ENCODE measurements around the gene WWOX. TPM values are rescaled to one million over a fixed set of nuclear protein-coding genes. Genes with fewer than 3 reads are reported as not detected.

Gene WWOX
- total and polyA plus RNA-seq, 10 donors, result 5.9 to 90.3 (median 26.4) TPM

DNA sequence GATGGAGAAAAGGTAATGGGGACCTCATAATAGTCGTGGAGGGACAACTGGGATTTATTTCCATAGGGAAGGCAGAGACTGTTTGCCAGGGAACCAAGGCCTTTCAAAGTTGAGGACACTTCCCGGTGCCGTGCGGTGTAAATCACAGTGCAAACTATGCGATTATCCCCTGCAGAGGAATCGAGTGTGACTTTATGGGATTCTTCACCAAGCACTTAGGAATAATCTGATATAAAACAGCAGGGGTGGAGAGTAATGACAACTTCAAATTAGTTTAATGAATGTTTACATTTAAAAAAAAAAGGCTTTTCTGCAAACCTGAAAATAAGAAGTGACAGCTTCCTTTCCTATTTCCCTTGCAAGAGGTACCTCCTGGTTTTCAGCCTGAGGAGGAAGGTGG is 962.9 kb downstream of the WWOX start:
- WGBS, 5 donors, result 52 to 69% (median 61%) methylated on average over 6 of the region's 6 CpGs
- no peaks in the 10 kb centered on the region for H3K4me1 ChIP-seq
- no peak overlapping the region for H3K27ac ChIP-seq
- DNase-seq, result no peak
- intact Hi-C loops (cut with DNase I; ENCODE audit: low total_unique reads), result no loop called here
- no peaks in the 10 kb centered on the region for H3K9me3 ChIP-seq
- no peak overlapping the region for H3K4me3 ChIP-seq
- no peaks in the 10 kb centered on the region for H3K27me3 ChIP-seq (replicated peaks in 1 of 7)
- H3K36me3 ChIP-seq, result no peaks in the 10 kb centered on the region
- TF ChIP-seq POLR2AphosphoS5 (IDR thresholded peaks at IDR 0.05), result no peak
- TF ChIP-seq POLR2A (IDR thresholded peaks at IDR 0.05), result no peak
- TF ChIP-seq, protein P1, sequence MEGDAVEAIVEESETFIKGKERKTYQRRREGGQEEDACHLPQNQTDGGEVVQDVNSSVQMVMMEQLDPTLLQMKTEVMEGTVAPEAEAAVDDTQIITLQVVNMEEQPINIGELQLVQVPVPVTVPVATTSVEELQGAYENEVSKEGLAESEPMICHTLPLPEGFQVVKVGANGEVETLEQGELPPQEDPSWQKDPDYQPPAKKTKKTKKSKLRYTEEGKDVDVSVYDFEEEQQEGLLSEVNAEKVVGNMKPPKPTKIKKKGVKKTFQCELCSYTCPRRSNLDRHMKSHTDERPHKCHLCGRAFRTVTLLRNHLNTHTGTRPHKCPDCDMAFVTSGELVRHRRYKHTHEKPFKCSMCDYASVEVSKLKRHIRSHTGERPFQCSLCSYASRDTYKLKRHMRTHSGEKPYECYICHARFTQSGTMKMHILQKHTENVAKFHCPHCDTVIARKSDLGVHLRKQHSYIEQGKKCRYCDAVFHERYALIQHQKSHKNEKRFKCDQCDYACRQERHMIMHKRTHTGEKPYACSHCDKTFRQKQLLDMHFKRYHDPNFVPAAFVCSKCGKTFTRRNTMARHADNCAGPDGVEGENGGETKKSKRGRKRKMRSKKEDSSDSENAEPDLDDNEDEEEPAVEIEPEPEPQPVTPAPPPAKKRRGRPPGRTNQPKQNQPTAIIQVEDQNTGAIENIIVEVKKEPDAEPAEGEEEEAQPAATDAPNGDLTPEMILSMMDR (IDR thresholded peaks at IDR 0.05 in 8 of 11, conservative IDR thresholded peaks at IDR 0.05 in 3 of 11), result no peak

DNA sequence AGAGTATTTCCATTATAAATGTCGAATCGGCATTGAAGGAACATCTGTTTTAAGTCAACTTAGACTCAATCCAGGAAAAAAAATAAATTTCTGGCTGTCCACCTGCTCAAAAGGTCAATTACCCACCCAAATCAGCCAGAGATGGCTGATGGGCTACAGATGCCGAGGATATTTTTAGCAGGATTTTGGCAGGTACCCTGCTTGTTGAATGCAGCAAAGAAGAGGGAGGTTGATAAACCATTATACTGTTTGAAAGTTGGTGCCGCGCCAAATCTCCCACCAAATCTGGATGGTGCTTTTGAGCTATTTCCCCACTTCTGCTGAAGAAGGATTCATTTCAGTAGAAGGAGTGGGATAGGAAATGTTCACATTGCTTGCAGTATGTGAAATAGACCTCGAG is 963.4 kb downstream of the WWOX start:
- WGBS, 5 donors, result 86 to 92% (median 90%) methylated on average over 6 of the region's 6 CpGs
- no peaks in the 10 kb centered on the region for H3K9me3 ChIP-seq
- H3K27ac ChIP-seq, result no peak overlapping the region
- H3K27me3 ChIP-seq (replicated peaks in 1 of 7), result no peaks in the 10 kb centered on the region
- H3K4me3 ChIP-seq, result no peak overlapping the region
- H3K4me1 ChIP-seq, result no peaks in the 10 kb centered on the region
- no peak for DNase-seq
- TF ChIP-seq POLR2AphosphoS5 (IDR thresholded peaks at IDR 0.05), result no peak
- TF ChIP-seq, protein P1 (IDR thresholded peaks at IDR 0.05 in 8 of 11, conservative IDR thresholded peaks at IDR 0.05 in 3 of 11), result no peak
- no peak for TF ChIP-seq POLR2A (IDR thresholded peaks at IDR 0.05)
- intact Hi-C loops (cut with DNase I; ENCODE audit: low total_unique reads), result no loop called here
- H3K36me3 ChIP-seq, result no peaks in the 10 kb centered on the region

DNA sequence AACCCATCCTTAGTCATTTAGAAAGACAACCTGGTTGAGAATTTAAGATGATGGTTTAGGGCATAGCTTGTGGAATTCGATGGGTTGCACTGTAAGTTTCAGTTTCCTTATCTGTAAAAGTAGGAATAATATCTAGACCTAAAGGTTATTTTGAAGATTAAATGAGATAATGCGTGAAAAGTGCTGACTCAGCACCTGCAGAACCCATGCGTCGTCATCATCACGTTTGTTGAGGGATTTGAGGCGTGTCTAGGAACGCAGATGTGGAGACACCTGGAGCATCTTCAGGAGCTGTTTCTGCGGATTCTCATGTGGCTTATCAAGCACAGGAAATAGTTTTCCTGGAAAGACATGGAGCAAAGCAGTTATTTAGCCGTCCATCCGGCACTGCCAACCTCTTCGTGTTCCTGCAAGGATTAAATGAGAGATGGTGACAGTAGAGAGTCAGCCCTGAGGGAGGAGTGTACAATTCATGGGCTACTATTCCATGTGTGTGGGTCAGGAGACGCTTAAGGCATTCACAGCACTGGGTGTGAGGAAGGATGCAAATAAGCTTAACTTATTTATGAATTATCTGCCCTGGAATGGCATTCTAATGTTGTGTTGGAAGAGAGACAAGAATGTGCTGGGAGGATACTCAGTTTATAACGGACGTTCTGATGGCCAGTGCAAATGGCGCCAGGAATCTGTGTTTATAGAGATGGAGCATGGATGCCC is 965.0 kb downstream of the WWOX start:
- DNase-seq, result no peak
- H3K9me3 ChIP-seq, result no peaks in the 10 kb centered on the region
- intact Hi-C loops (cut with DNase I; ENCODE audit: low total_unique reads), result no loop called here
- H3K4me3 ChIP-seq, result no peak overlapping the region
- H3K4me1 ChIP-seq, result no peaks in the 10 kb centered on the region
- TF ChIP-seq, protein P1 (IDR thresholded peaks at IDR 0.05 in 8 of 11, conservative IDR thresholded peaks at IDR 0.05 in 3 of 11), result no peak
- no peak for TF ChIP-seq POLR2AphosphoS5 (IDR thresholded peaks at IDR 0.05)
- TF ChIP-seq POLR2A (IDR thresholded peaks at IDR 0.05), result no peak
- H3K27me3 ChIP-seq (replicated peaks in 1 of 7), result no peaks in the 10 kb centered on the region
- no peaks in the 10 kb centered on the region for H3K36me3 ChIP-seq
- no peak overlapping the region for H3K27ac ChIP-seq
- 76 to 86% (median 85%) methylated on average over 15 of the region's 15 CpGs for WGBS, 5 donors

DNA sequence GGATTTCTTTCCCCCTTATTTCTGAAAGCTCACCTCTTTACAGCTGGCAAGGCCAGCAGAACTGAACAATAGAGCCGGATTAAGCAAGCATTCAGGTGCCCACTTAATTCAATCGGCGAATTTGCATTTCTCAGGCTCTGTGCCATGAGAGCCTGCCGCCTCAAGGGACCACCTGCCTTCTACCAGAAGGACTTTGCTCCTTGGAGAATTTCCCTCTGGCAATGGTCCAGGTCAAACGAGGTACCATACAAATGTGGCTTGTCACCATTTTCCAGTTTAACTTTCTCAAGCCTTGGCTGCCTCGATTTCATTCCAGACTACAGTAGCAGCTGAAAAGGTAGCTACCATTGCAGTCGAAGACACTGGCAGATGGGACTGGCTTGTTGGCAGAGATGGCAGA is 967.1 kb downstream of the WWOX start:
- 80 to 89% (median 88%) methylated on average over 7 of the region's 7 CpGs for WGBS, 5 donors
- TF ChIP-seq POLR2A (IDR thresholded peaks at IDR 0.05), result no peak
- no peak for TF ChIP-seq POLR2AphosphoS5 (IDR thresholded peaks at IDR 0.05)
- TF ChIP-seq, protein P1 (IDR thresholded peaks at IDR 0.05 in 8 of 11, conservative IDR thresholded peaks at IDR 0.05 in 3 of 11), result no peak
- H3K27ac ChIP-seq, result no peak overlapping the region
- no peak overlapping the region for H3K4me3 ChIP-seq
- no peak for DNase-seq
- H3K4me1 ChIP-seq, result no peaks in the 10 kb centered on the region
- H3K27me3 ChIP-seq (replicated peaks in 1 of 7), result no peaks in the 10 kb centered on the region
- intact Hi-C loops (cut with DNase I; ENCODE audit: low total_unique reads), result no loop called here
- H3K36me3 ChIP-seq, result no peaks in the 10 kb centered on the region
- no peaks in the 10 kb centered on the region for H3K9me3 ChIP-seq
